HG03095 (cell line): Measurements from ENCODE around the gene MCM9.
"Not testable (repeated sequence)": the region's sequence is repeated elsewhere in the genome, so short reads cannot be mapped to it uniquely, and the experiment has no call there.

Experiments used
- ATAC-seq: cut with Tn5 transposase; IDR thresholded peaks from one replicate; pipeline ENCODE4 v1.9.1; 2021; ENCODE audit warnings: moderate library complexity; ENCODE audit not compliant: unreplicated experiment

MCM9 gene

GRCh38 chr6:118775381-118775780 lies 159.6 kb downstream of the MCM9 start:
- ATAC-seq: no peak

GRCh38 chr6:118774581-118774980 lies 160.4 kb downstream of the MCM9 start:
- ATAC-seq: no peak

- no peak for ATAC-seq
Observed at GRCh38 chr6:118772886-118773285, 162.1 kb downstream of the MCM9 start.

GRCh38 chr6:118771253-118771652 lies 163.7 kb downstream of the MCM9 start:
- ATAC-seq: no peak

- no peak for ATAC-seq
Observed at GRCh38 chr6:118770835-118771234, 164.1 kb downstream of the MCM9 start.

GRCh38 chr6:118770112-118770788 lies 164.7 kb downstream of the MCM9 start:
- no peak for ATAC-seq

- ATAC-seq: no peak
Observed at GRCh38 chr6:118768904-118769325, 166.0 kb downstream of the MCM9 start.

GRCh38 chr6:118768441-118768840 lies 166.5 kb downstream of the MCM9 start:
- no peak for ATAC-seq

GRCh38 chr6:118765316-118765715 lies 169.6 kb downstream of the MCM9 start:
- ATAC-seq: not testable (repeated sequence)

- no peak for ATAC-seq
Observed at GRCh38 chr6:118764766-118765165, 170.2 kb downstream of the MCM9 start.
